OCI-LY1 (cell line): Measurements from ENCODE around the gene TNNI2.

ENCODE experiments used
- EZH2 ChIP-seq: fragments of 200-600 bp; sonication (generic), shearing (Covaris generic); IDR thresholded peaks from 2 replicates; pipeline ENCODE4 v1.8.0; 2017; ENCODE audit warnings: borderline replicate concordance, mixed run types, mild to moderate bottlenecking, antibody characterized with exemption, low read length, moderate library complexity, mixed read lengths
- TF ChIP-seq, protein P1 (sequence below): fragments of 200-600 bp; sonication (generic), shearing (Covaris generic); IDR thresholded peaks from 2 replicates; pipeline ENCODE4 v1.5.1; 2017; ENCODE audit warnings: mild to moderate bottlenecking, antibody characterized with exemption, low read length, moderate library complexity, mixed read lengths

DNA sequence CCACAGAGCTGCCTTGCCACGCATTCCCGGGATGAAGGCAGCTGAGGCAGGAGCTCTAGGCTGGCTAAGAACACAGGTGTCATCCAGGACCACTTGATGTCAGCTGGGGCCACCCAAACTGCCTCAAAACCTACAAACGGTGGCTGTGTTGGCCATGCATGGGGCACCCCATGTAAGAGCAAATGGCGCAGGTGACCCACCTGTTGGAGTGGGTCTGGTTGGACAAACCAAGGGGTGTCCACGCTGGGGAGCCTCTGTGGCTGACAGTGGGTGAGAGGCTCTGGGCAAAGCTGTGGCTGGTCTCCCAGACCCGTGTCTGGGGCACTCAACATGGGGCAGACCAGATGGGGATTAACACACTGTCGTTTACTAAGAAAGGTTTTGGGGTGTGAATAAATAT, 23.0 kb upstream of the TNNI2 start:
- TF ChIP-seq, protein P1, sequence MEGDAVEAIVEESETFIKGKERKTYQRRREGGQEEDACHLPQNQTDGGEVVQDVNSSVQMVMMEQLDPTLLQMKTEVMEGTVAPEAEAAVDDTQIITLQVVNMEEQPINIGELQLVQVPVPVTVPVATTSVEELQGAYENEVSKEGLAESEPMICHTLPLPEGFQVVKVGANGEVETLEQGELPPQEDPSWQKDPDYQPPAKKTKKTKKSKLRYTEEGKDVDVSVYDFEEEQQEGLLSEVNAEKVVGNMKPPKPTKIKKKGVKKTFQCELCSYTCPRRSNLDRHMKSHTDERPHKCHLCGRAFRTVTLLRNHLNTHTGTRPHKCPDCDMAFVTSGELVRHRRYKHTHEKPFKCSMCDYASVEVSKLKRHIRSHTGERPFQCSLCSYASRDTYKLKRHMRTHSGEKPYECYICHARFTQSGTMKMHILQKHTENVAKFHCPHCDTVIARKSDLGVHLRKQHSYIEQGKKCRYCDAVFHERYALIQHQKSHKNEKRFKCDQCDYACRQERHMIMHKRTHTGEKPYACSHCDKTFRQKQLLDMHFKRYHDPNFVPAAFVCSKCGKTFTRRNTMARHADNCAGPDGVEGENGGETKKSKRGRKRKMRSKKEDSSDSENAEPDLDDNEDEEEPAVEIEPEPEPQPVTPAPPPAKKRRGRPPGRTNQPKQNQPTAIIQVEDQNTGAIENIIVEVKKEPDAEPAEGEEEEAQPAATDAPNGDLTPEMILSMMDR, result no peak
- no peak for TF ChIP-seq EZH2
